K562 (cell line): ENCODE results near the gene RAB40AL. TPM values are rescaled to one million over a fixed set of nuclear protein-coding genes. Genes with fewer than 3 reads are reported as not detected.

ENCODE experiments used
- ATAC-seq: fragments of 200-7000 bp; cut with Tn5 transposase; 3 replicates; pipeline ENCODE4 v1.9.1; 2020; ENCODE audit warnings: moderate library complexity
- BruUV-seq: library from RNA; stranded (reverse); fragments of 400-500 nt; replicated peaks from 2 replicates; lab custom pipeline; 2021; lab: Mats Ljungman, UMichigan
- CTCF ChIA-PET: fragments of 300-600 bp; formaldehyde crosslinking; extraction: SDS; loops from one replicate; lab custom pipeline; 2021; ENCODE audit warnings: low intra/inter-chr PET ratio; lab: Yijun Ruan, JAX
- POLR2A ChIA-PET: fragments of 300-600, 350-650 bp; sonication (Branson Sonifier 250); formaldehyde crosslinking; extraction: SDS; loops from one replicate; lab custom pipeline; 2021; ENCODE audit warnings: antibody characterized with exemption, inconsistent platforms; lab: Yijun Ruan, JAX
- DNase-seq, 4 experiments: peaks; one replicate each; pipeline versions ENCODE4 v3.0.0 to v3.0.0-alpha.2; 2011 to 2018; ENCODE audit warnings: low spot score in 3 of 4, mixed read lengths in 3 of 4; ENCODE audit errors: extremely low read depth in 1 of 4
- FAIRE-seq: peaks from 2 replicates; lab custom pipeline; 2011; peaks lifted over from hg19 to GRCh38; lab: Jason Lieb, UNC
- H2AFZ ChIP-seq: 2 replicates; pipeline ENCODE4 v1.6.0; 2011; ENCODE audit warnings: low read depth, low read length, control low read depth, inconsistent platforms
- H3K27ac ChIP-seq: fragments of 200-600 bp; 3 replicates; pipeline ENCODE4 v1.8.0; 2011; ENCODE audit warnings: low read depth, mild to moderate bottlenecking, control low read depth, inconsistent platforms, low read length, moderate library complexity, mixed read lengths; ENCODE audit errors: extremely low read depth
- H3K27me3 ChIP-seq, 2 experiments: fragments of 300-600 bp in 1 of 2; 2 replicates in 1 of 2; 3 replicates in 1 of 2; pipeline versions ENCODE4 v1.6.0 to v1.8.0; 2011; ENCODE audit warnings: inconsistent platforms in 2 of 2, low read length in 2 of 2, mild to moderate bottlenecking in 1 of 2, mixed read lengths in 1 of 2, moderate library complexity in 1 of 2; ENCODE audit not compliant: control insufficient read depth in 2 of 2, insufficient read depth in 2 of 2
- H3K36me3 ChIP-seq: fragments of 300-600 bp; 3 replicates; pipeline ENCODE4 v1.8.0; 2011; ENCODE audit warnings: mild to moderate bottlenecking, low read length, inconsistent platforms; ENCODE audit not compliant: control insufficient read depth, insufficient read depth
- H3K4me1 ChIP-seq, 2 experiments: fragments of 200-600 bp in 1 of 2; replicated peaks in 1 of 2; 2 replicates in 1 of 2; 3 replicates in 1 of 2; pipeline versions ENCODE4 v1.5.1 to v1.8.0; 2011; ENCODE audit warnings: inconsistent platforms in 2 of 2, low read length in 2 of 2, mild to moderate bottlenecking in 1 of 2, mixed read lengths in 1 of 2, moderate library complexity in 1 of 2; ENCODE audit not compliant: control insufficient read depth in 2 of 2, insufficient read depth in 2 of 2
- H3K4me2 ChIP-seq: 2 replicates; pipeline ENCODE4 v1.6.1; 2011; ENCODE audit warnings: low read length, control low read depth, inconsistent platforms, mixed read lengths; ENCODE audit not compliant: insufficient read depth
- H3K4me3 ChIP-seq: fragments of 200-600 bp; sonication (generic), shearing (Covaris generic); 2 replicates; pipeline ENCODE4 v1.5.1; 2016; ENCODE audit warnings: control low read depth, inconsistent platforms
- H3K79me2 ChIP-seq: fragments of 200-600 bp; 3 replicates; pipeline ENCODE4 v1.8.0; 2011; ENCODE audit warnings: low read length, inconsistent platforms; ENCODE audit not compliant: control insufficient read depth, insufficient read depth
- H3K9ac ChIP-seq, 2 experiments: 2 replicates each; pipeline versions ENCODE4 v1.6.0 to v1.6.1; 2011; ENCODE audit warnings: low read depth in 2 of 2, low read length in 2 of 2, control low read depth in 1 of 2, inconsistent platforms in 1 of 2, mild to moderate bottlenecking in 1 of 2, mixed read lengths in 1 of 2; ENCODE audit not compliant: insufficient read depth in 1 of 2
- H3K9me1 ChIP-seq: one replicate; pipeline ENCODE4 v1.6.0; 2011; ENCODE audit warnings: inconsistent platforms, mild to moderate bottlenecking, low read length, moderate library complexity; ENCODE audit not compliant: control insufficient read depth, insufficient read depth
- H3K9me3 ChIP-seq: replicated peaks from 2 replicates; pipeline ENCODE4 v1.5.1; 2011; ENCODE audit warnings: low read depth, low read length, inconsistent platforms; ENCODE audit not compliant: control insufficient read depth, insufficient read depth
- H4K20me1 ChIP-seq: replicated peaks from 2 replicates; pipeline ENCODE4 v1.6.1; 2011; ENCODE audit warnings: low read length, inconsistent platforms, mixed read lengths; ENCODE audit not compliant: control insufficient read depth, insufficient read depth
- CC2D1A ChIP-seq: fragments of 450-650 bp; IDR thresholded peaks from 2 replicates; pipeline ENCODE4 v1.6.1; 2017; ENCODE audit warnings: mild to moderate bottlenecking
- MBD2 ChIP-seq: sonication (generic); IDR thresholded peaks from 2 replicates; pipeline ENCODE4 v1.6.1; 2016; ENCODE audit warnings: low read depth, borderline replicate concordance
- PTBP1 ChIP-seq: fragments of 200-400 bp; formaldehyde crosslinking; IDR thresholded peaks from 2 replicates; pipeline ENCODE4 v1.6.1; 2017; ENCODE audit warnings: low read depth, low read length
- TSC22D4 ChIP-seq: fragments of 450-650 bp; IDR thresholded peaks from 2 replicates; pipeline ENCODE4 v1.6.1; 2016; ENCODE audit warnings: missing genetic modification characterization, missing biosample characterization, control low read depth
- WGBS: fragments of 100-300 bp; shearing (Covaris generic); methylation state at CpG from one replicate; pipeline ENCODE4 v1.1.6; 2016; ENCODE audit warnings: low coverage, mixed read lengths; ENCODE audit not compliant: insufficient coverage; ENCODE audit errors: missing lambda C conversion rate; 5-methylcytosine and 5-hydroxymethylcytosine counted together
- in situ Hi-C: fragments of 300-500 bp; cut with MboI; formaldehyde crosslinking; loops from 4 replicates; pipeline ENCODE4 v1.15.0; 2018; ENCODE audit warnings: inconsistent platforms, mixed read lengths
- intact Hi-C: fragments of 100-400 bp; cut with micrococcal nuclease; formaldehyde crosslinking; loops from 2 replicates; pipeline ENCODE4 v1.14.2; 2022
- polyA plus RNA-seq, 8 experiments: library from polyadenylated mRNA; depleted of rRNA in 4 of 8; stranded (reverse) in 5 of 8; unstranded in 3 of 8; fragments of >200 nt; fragmentation: Nextera tagmentation in 2 of 8; fragmentation: Illumina TruSeq in 1 of 8; extraction: Ambion mirVana in 2 of 8; extraction: Trizol in 1 of 8; gene quantifications; 2 replicates each; pipeline versions ENCODE4 v1.2.1 to v1.2.3, GENCODE V29; 2011 to 2014; ENCODE audit warnings: inconsistent platforms in 1 of 8, missing spikeins in 1 of 8
- total RNA-seq, 7 experiments: library from RNA; depleted of rRNA in 6 of 7; stranded (reverse); fragments of >200 nt in 6 of 7; fragmentation: Illumina TruSeq in 2 of 7; extraction: Trizol in 2 of 7; gene quantifications; 2 replicates each; pipeline versions ENCODE4 v1.2.1 to v1.2.3, GENCODE V29; 2011 to 2021; ENCODE audit warnings: low replicate concordance in 1 of 7
- TF ChIP-seq, protein P1 (sequence below): fragments of 250-450 bp; sonication (Bioruptor Pico); IDR thresholded peaks from 2 replicates; pipeline ENCODE4 v1.8.0; 2022; ENCODE audit warnings: inconsistent platforms, mild to moderate bottlenecking, moderate library complexity, borderline replicate concordance

The RAB40AL gene
- total and polyA plus RNA-seq, 9 of the 15 experiments (the other 6 are each of a cell fraction or from before 2014, with no cell fraction given), result 0.13 to 0.44 (median 0.42) TPM; not detected in 4

GRCh38 chrX:102963955-102964354 is 26.9 kb downstream of the RAB40AL start (continued):
- TF ChIP-seq PTBP1, result no peak
- TF ChIP-seq MBD2, result no peak
- TF ChIP-seq CC2D1A, result no peak
- TF ChIP-seq, protein P1, sequence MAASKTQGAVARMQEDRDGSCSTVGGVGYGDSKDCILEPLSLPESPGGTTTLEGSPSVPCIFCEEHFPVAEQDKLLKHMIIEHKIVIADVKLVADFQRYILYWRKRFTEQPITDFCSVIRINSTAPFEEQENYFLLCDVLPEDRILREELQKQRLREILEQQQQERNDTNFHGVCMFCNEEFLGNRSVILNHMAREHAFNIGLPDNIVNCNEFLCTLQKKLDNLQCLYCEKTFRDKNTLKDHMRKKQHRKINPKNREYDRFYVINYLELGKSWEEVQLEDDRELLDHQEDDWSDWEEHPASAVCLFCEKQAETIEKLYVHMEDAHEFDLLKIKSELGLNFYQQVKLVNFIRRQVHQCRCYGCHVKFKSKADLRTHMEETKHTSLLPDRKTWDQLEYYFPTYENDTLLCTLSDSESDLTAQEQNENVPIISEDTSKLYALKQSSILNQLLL, result no peak
- TF ChIP-seq, all 486 proteins: peak for 0

DNA sequence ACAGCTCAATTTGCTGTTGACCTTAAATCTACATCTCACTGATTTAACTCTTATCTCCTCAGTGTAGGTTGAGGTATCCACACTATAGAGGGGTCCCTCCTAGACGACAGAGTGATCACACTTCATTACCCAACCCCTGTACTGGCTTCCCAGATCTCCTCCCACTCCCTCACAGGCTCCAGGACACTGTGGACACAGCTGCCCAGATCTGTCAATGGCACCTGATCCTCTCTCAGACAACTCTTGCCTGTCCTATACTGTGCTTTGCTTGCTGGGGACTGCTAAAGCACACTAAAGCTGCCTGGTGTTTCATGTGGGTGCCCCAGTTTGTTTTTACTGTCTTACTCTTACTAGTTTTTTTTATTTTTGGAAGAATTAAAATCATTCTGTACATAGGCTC is 27.9 kb downstream of the RAB40AL start:
- no peak overlapping the region for H3K27ac ChIP-seq
- no peaks in the 10 kb centered on the region for H3K9me3 ChIP-seq
- no peak for TF ChIP-seq TSC22D4 (tag)
- no peak overlapping the region for H3K4me3 ChIP-seq
- in situ Hi-C loops, result no loop called here
- WGBS, result 0% methylated on average over 1 of the region's 1 CpG
- FAIRE-seq (no peak), DNase-seq (no peak), ATAC-seq (no peak)
- no peaks in the 10 kb centered on the region for H3K36me3 ChIP-seq
- no peak overlapping the region for H3K9ac ChIP-seq
- no peaks in the 10 kb centered on the region for H4K20me1 ChIP-seq
- no peaks in the 10 kb centered on the region for H3K79me2 ChIP-seq
- H3K4me1 ChIP-seq, result no peaks in the 10 kb centered on the region
- H3K27me3 ChIP-seq, result no peaks in the 10 kb centered on the region
- no peak overlapping the region for H2AFZ ChIP-seq
- intact Hi-C loops, result no loop called here
- BruUV-seq, result no TSS peak
- no peaks in the 10 kb centered on the region for H3K9me1 ChIP-seq
- ChIA-PET CTCF (no interaction called here), POLR2A (no interaction called here)
- H3K4me2 ChIP-seq, result no peak overlapping the region
